ENCODE measurements around the gene CACNG8.

GRCh38 chr19:53980539-53981375 lies 18.0 kb downstream of the CACNG8 start:
- TF ChIP-seq, protein P1, sequence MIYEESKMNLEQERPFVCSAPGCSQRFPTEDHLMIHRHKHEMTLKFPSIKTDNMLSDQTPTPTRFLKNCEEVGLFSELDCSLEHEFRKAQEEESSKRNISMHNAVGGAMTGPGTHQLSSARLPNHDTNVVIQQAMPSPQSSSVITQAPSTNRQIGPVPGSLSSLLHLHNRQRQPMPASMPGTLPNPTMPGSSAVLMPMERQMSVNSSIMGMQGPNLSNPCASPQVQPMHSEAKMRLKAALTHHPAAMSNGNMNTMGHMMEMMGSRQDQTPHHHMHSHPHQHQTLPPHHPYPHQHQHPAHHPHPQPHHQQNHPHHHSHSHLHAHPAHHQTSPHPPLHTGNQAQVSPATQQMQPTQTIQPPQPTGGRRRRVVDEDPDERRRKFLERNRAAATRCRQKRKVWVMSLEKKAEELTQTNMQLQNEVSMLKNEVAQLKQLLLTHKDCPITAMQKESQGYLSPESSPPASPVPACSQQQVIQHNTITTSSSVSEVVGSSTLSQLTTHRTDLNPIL (CRISPR knock-in tag; IDR thresholded peaks at IDR 0.05; ENCODE audit: low read depth) = no peak
- TF ChIP-seq OSR1 (CRISPR knock-in tag; IDR thresholded peaks at IDR 0.05) (no peak), ZFP3 (CRISPR knock-in tag; IDR thresholded peaks at IDR 0.05) (no peak), ZFP30 (CRISPR knock-in tag; IDR thresholded peaks at IDR 0.05) (no peak), ARNTL (CRISPR knock-in tag; IDR thresholded peaks at IDR 0.05; ENCODE audit: borderline replicate concordance, low read depth) (no peak)

All from SK-N-SH treated with all-trans-retinoic acid at 6 μM for 48 hours (cell line).